Esophagus squamous epithelium (tissue), 4 donors: ENCODE data around the gene MFN1.

ENCODE experiments used
- CTCF ChIP-seq, 6 experiments: fragments of 450-650 bp in 4 of 6; fragments of 200-600 bp in 2 of 6; sonication (generic) in 2 of 6; IDR thresholded peaks; one replicate each; pipeline ENCODE4 v1.5.1; 2016 to 2019; ENCODE audit warnings: antibody characterized with exemption in 6 of 6, mild to moderate bottlenecking in 4 of 6, moderate library complexity in 4 of 6
- POLR2A ChIP-seq, 4 donors: fragments of 450-650 bp; IDR thresholded peaks; one replicate each; pipeline ENCODE4 v1.6.1; 2017; ENCODE audit warnings: antibody characterized with exemption in 4 of 4, mild to moderate bottlenecking in 4 of 4, moderate library complexity in 3 of 4

- TF ChIP-seq CTCF (IDR thresholded peaks at IDR 0.05) (no peak), POLR2A (IDR thresholded peaks at IDR 0.05) (no peak)
These were observed 71.1 kb downstream of the MFN1 start for GRCh38 chr3:179418610-179419009.
